Stimulated activated CD4-positive, alpha-beta T cell treated with anti-CD3 and anti-CD28 coated beads, TNF-alpha, amount 100 ng/mL, for 24 hours (primary cell): Measurements from ENCODE around the gene NIPAL4.

Experiments used
- DNase-seq, 3 experiments: peaks; one replicate each; pipeline ENCODE4 v3.0.0-alpha.2; 2020; ENCODE audit warnings: low read depth in 3 of 3

NIPAL4 gene

DNA sequence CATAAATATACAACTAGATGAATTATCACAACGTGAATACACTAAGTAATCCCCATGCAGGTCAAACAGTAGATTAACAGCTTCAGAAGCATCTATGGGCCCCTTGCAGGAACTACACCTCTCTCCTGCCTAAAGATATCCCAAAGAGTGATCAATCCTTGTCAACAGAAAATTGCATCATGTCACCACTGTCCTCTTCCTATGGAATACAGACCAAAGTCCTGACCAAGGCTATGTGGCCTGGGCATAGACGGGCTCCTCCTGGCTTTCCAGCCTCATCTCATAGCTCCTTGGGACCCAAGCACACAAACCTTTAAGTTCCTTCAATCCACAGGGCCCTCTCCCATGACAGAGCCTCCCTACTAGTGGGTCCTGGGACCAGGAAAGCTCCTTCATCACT is 25.3 kb downstream of the NIPAL4 start:
- DNase-seq, result no peak

GRCh38 chr5:157485811-157486210 is 25.8 kb downstream of the NIPAL4 start:
- no peak for DNase-seq

- DNase-seq, result no peak
Observed at GRCh38 chr5:157486221-157486681, 26.2 kb downstream of the NIPAL4 start.

DNA sequence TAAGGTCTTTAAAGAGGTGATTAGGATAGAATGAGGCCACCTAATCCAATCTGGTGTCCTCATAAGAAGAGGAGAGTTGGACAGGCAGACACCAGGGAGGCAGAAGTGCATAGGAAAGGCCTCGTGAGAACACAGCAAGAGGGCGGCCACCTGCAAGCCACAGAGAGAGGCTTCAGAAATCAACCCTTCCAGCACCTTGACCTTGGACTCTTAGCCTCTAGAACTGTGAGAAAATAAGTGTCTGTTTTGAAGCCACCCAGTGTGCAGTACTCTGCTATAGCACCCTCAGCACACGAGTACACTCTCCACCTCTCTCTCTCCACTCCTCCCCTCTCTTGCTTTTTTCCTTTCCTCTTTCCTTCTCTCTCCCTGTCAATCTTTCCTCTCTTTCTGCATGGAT is 26.8 kb downstream of the NIPAL4 start:
- DNase-seq, result no peak

- no peak for DNase-seq
Observed at GRCh38 chr5:157487358-157487757, 27.3 kb downstream of the NIPAL4 start.

DNA sequence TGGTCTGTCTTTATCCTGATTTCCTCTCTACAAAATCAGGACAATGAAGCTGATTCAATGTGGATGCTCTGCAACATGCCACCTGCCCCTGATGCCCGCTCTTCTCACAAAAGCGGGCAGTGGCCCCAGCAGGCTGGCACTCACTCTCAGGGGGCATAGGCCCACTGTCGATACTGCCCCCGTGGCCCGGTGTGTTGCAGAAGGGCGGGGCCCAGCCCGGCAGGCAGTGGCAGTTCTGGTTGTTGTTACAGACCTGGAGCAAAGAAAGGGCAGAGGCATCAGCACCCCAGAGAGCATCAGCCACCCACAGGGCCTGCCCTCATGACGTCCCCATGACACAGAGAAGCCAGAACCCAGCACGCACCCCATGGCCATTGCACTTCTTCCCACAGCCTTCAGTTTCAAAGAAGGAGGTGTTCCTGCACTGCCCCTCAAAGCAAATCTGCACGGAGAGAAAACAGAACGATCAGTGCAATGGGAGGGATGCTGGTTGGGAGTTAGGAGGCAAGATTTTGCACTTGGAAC is 31.5 kb downstream of the NIPAL4 start:
- no peak for DNase-seq

DNA sequence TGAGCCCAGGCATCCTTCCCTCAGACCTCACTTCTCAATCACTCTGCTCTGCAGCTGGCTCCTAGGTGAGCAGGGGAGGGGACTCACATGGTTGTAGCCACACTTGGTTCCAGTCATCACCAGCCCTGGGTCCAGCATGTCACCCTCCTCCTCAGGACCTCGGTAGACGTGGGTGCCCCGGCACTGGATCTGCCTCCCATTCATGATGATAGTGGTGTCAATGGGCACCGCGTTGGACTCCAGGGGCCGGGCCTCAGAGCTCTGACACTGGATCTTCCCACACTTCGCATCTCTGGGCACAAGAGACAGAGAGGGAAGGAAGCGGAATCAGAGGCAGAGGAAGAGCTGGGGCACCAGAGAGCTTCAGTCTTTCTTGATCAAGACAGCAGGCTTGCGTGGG is 32.9 kb downstream of the NIPAL4 start:
- DNase-seq, result no peak

GRCh38 chr5:157494178-157494832 is 34.3 kb downstream of the NIPAL4 start:
- no peak for DNase-seq

GRCh38 chr5:157496864-157497263 is 36.9 kb downstream of the NIPAL4 start:
- DNase-seq, result no peak

DNA sequence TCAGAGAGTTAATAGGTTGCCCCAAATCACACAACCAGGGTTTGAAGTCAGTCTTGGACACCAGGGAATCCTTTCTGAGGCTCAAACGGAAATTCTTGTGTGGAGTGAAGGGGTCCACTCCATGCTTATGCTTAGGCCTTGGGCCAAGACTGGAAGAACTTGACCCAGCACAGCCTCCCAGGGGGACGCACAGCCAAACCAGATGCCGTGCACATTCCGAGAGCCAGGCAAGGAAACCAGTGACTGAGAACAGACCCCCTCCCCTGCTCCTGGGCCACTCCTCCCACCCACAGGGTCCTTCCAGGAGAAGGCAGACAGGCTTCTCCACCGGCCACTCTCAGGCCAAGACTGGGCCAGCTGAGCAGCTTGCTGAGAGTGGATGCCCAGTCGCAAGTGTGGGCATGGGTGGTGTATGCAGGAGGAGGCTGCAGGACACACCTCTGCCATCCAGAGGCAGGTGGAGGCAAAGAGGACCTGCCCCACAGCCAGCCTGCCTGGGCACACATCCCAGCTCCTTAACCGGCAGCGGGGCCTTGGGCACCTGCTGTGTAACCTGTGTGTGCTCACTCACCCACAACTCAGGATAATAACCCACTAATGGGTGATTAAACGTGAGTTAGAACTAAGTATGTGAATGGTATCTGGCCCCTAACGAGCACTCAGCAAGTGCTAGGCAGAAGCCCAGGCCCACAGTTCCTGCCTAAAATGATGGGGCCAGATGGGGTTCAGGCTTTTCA is 38.0 kb downstream of the NIPAL4 start:
- no peak for DNase-seq

DNA sequence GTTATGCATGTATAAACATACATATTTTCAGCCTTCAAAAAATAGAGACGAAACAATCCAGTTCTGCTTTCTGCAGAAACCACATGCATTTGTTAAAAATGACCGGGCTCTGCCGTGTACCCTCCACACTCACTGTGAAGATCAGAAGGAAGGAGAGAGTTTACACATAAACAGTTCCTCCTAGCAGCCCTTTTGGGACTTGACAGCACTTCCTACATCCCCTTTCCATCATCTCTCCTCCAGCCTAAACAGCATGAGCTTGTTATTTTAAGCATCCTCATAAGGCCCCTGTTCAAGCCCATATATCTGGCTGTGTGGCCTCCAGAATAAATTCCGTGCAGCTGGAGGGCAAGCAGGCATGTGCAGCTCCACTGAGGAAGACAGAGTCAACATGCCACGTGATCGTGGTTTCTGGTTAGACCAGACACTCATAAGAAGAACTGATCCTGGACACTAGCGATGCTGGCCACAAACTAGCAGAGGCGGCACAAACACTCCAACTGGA is 42.2 kb downstream of the NIPAL4 start:
- DNase-seq, result no peak

GRCh38 chr5:157504053-157504452 is 44.0 kb downstream of the NIPAL4 start:
- no peak for DNase-seq

DNA sequence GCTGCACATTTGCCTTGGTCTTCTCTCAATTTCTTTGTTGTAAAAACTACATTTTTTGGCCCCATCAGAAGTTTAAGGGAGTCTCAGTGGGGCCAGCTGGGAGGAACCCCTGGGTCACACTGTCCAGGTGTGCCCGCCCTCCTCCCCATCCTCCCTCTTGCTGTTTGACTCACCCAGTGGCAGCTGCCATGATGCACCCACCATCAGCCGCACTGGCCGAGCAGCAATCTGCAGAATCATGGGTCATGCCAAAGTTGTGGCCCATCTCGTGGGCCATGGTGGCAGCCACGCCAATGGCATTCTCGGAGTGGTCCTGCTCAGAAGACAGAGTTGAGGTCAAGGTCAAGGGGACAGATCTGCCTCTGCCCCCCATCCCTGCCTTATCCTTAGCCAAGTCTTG is 45.5 kb downstream of the NIPAL4 start:
- no peak for DNase-seq

DNA sequence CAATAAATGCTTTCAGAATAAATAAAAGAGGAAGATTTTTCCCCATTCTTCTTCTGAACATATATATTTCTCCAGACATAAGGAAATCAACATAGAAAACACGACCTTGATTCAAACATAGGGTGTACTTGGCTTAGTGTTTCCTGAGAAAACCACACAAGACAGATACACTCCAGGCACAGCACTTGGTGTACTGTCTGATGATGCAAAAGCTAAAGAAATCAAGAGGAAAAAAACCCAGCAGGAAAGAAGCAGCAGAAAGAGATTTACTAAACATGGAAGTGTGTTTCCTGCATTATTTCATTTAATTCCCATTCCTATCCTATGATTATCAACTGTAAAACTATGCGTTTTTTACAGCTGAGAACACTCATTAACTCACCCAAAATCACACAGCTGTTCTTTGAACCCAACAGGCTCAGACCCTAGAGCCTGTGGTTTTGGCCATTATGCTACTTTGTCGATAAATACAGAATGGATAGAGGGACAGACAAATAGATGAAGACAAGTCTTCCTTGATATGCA is 46.1 kb downstream of the NIPAL4 start:
- no peak for DNase-seq

GRCh38 chr5:157506981-157507780 is 47.2 kb downstream of the NIPAL4 start:
- DNase-seq, result no peak

GRCh38 chr5:157509093-157509492 is 49.1 kb downstream of the NIPAL4 start:
- no peak for DNase-seq

GRCh38 chr5:157509587-157509986 is 49.6 kb downstream of the NIPAL4 start:
- DNase-seq, result no peak

GRCh38 chr5:157510682-157511081 is 50.7 kb downstream of the NIPAL4 start:
- no peak for DNase-seq

DNA sequence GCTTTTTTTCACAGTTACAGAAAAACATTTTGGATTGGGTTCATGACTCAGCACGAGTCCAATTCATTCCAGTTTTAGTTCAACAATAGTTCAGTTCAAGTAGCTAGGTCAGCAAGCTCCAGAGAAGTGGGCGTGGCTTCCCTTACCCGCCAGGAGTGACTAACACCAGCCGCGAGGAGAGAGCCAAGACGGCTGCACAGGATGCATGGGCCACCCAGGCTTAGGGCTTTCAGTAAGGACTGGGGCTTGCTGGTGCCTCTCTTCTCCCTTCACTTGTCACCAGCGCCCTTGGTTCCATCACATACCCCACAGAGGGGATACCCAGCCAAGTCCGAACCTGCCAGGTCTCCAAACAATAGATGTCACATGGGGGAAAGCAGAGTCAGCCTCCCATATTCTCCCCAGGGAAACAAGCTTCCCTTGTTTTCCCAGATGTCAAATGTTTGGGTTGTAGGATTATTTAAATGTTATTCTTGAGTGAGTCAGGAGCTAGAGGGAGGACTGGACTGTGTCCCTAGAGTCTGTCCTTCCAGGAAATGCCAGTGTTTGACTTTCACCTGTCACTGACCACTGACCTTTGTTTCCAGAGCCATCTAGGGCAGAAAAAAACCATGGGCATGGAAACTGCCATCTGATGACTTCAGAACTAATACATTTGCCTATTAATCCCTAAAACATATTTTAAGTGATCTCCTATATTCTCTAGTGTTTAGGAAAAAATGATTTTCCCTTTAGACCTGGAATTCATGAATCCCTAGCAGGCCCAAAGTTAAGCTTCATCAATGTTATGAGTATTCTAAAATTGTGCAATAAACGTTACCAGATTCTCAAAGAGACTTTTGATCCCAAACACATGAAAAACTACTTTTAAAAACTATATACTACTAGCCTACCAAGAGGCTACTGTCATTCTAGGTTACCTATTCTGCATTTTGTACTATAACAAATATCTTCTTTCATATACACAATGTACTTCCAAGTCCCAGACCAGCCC is 51.9 kb downstream of the NIPAL4 start:
- DNase-seq, result peak in 2 of 3 experiments; percentile 8 to 35

DNA sequence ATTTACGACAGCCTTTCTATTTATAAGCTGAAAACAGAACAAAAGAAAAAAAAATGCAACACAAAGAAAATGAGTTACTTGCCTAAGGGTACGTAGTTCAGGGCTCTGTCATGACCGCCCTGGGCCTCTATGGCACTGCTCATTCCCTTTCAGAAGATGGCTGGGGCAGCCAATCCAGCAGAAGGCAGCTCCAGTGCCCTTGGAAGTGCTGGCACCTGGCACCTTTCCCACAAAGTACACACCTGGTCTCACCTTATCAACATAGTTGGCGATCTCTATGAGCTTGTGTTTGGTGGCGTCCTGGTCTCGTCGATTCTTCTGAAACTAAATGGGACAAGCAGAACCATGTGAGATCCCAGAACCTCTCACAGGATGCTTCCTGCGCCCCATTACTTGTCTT is 53.2 kb downstream of the NIPAL4 start:
- no peak for DNase-seq

- DNase-seq, result no peak
Observed at GRCh38 chr5:157514974-157515373, 55.0 kb downstream of the NIPAL4 start.
